GM12891 (cell line): ENCODE results near the gene RCOR3.
"Not testable (repeated sequence)": the region's sequence is repeated elsewhere in the genome, so short reads cannot be mapped to it uniquely, and the experiment has no call there.

Source experiments
- DNase-seq: peaks from one replicate; pipeline ENCODE4 v3.0.0; 2011; ENCODE audit warnings: low spot score; ENCODE audit not compliant: insufficient read length
- FAIRE-seq: peaks from 2 replicates; lab custom pipeline; 2011; peaks lifted over from hg19 to GRCh38; lab: Jason Lieb, UNC
- PAX5 ChIP-seq: IDR thresholded peaks from 2 replicates; pipeline ENCODE4 v1.6.1; 2011; ENCODE audit warnings: low read length, moderate library complexity, mild to moderate bottlenecking; ENCODE audit not compliant: insufficient read depth, severe bottlenecking
- POLR2A ChIP-seq: IDR thresholded peaks from 2 replicates; pipeline ENCODE4 v1.6.1; 2011; ENCODE audit warnings: low read depth, low read length, control low read depth
- POLR2AphosphoS5 ChIP-seq: IDR thresholded peaks from 2 replicates; pipeline ENCODE4 v1.6.1; 2011; ENCODE audit warnings: low read depth, low read length, control low read depth
- POU2F2 ChIP-seq: IDR thresholded peaks from 2 replicates; pipeline ENCODE4 v1.6.1; 2011; ENCODE audit warnings: low read depth, mild to moderate bottlenecking, control low read depth, low read length, moderate library complexity
- SPI1 ChIP-seq: IDR thresholded peaks from 2 replicates; pipeline ENCODE4 v1.6.1; 2011; ENCODE audit warnings: low read depth, low read length, control low read depth
- TAF1 ChIP-seq: IDR thresholded peaks from 2 replicates; pipeline ENCODE4 v1.6.1; 2011; ENCODE audit warnings: low read depth, low read length, control low read depth

The RCOR3 gene

DNA sequence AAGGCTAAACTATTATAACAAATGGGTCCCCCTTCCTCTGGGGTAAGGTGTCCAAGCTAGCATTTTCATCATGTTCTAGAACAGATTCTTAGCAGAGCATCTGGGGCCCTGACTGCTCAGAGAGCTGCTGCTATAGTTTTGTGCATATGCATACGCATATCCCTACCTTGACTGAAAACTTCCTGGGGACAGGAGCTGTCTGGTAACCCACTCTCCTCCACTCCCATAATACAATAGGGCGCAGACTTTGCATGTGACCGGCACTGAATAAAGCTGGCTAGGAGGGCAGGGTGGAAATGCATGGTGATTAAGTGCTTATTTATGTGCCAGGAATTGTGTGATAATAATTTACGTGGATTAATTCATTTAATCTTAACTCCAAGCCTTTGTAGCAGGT, 79.1 kb downstream of the RCOR3 start:
- FAIRE-seq: no peak
- no peak for DNase-seq
- no peak for TF ChIP-seq POLR2AphosphoS5
- TF ChIP-seq PAX5: no peak
- TF ChIP-seq SPI1: no peak
- TF ChIP-seq POU2F2: no peak
- no peak for TF ChIP-seq TAF1
- TF ChIP-seq POLR2A: no peak

DNA sequence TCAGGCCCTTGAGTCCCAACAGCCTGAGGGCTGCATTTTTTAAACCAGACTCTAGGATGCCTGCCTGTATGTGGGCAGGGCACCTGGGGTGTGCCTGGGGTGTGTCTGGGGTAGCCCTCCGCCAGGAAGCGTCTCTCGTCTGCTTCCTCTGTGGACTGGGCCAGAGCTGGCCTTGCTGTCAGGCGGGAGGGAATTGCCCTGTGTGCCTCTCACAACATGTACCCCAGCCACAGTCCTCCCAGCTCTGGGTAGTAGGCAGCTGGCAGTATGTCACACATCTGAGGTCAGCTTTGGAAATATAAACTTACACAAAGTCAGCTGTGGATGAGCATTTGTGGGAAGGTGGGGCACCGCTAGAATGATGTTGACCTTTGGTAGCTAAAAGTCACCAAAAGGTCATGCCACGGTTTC, 80.5 kb downstream of the RCOR3 start:
- FAIRE-seq (no peak), DNase-seq (no peak)
- TF ChIP-seq SPI1 (no peak), PAX5 (no peak), TAF1 (no peak), POU2F2 (no peak), POLR2AphosphoS5 (no peak), POLR2A (no peak)

DNA sequence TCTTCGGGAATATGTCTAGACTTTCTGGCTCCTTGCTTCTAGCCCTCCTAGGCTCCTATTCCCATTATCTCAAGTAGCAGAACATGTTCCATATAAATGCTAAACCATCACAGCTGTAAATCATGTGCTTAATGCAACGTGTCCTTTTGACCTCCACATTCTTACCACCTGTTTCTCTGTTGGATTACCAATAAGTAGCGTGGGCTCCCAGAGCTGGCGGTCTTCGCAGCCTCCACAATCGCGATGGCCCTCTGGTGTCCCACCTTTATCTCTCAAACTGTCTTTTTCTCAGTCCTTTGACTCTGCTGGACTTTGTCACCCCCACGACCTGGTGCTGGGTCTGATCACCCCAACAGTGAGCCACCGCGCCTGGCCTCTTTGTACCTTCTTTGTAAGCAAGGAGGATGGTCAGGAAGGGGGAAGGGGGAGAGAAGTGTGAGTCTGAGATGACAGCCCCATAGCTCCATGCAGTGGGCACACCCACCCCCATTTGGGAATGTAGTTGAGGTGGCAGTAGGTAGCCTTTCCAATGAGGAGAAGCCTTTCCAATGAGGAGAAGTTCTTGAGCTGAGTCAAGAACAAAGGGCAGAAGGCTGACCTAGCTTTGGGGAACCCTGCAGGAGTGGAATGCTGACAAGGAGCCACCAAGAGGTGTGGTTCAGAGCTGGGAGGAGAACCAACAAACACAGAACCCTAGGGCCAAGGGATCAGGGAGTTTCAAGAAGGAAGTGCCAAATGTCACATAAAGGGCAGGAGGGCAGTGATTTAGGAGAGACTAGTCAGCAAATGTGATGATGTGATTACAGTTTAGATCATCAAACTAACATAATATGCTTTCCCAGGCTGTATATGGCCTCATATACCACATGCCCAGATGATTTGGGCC, 81.7 kb downstream of the RCOR3 start:
- TF ChIP-seq PAX5 (no peak), POU2F2 (no peak), SPI1 (no peak), POLR2A (no peak), TAF1 (no peak), POLR2AphosphoS5 (no peak)
- FAIRE-seq (no peak), DNase-seq (no peak)

DNA sequence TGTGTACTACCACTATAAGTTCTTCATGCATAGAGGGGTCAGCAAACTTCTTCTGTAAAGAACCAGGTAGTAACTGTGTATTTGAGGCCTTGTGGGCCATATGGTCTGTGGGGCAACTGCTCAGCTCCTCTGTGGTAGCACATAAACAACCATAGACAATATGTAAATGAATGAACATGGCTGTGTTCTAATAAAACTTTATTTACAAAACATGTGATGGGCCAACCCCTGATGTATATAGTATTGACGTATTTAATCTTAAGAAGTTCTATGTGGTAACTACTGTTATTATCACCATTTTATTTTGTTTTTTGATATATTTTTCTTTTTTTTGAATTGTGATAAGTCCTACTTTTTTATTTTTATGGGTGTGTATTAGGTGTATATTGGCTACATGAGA, 82.8 kb downstream of the RCOR3 start:
- FAIRE-seq (no peak), DNase-seq (no peak)
- no peak for TF ChIP-seq POLR2AphosphoS5
- TF ChIP-seq POLR2A: no peak
- TF ChIP-seq POU2F2: no peak
- no peak for TF ChIP-seq TAF1
- no peak for TF ChIP-seq SPI1
- TF ChIP-seq PAX5: no peak

DNA sequence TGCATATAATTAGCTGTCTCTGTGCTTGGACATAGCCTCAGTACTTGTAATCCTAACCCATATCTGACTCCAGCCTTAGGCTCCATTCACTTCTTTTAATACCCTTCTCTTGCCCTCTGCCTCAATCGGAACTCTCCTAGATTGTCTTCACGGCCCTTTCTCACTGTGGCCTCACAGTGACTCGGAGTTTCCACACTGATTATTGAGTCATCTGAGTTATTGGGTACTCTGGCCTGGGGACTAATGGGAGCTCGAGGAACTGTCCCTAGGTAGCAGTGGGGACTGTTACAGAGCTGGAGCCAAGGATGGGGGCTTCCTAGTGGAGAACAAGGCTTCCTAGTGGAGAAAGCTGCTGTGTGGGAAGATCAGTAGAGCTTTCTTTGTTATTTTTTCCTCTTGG, 84.4 kb downstream of the RCOR3 start:
- DNase-seq (no peak), FAIRE-seq (no peak)
- TF ChIP-seq POLR2A: no peak
- TF ChIP-seq TAF1: no peak
- TF ChIP-seq POU2F2: no peak
- no peak for TF ChIP-seq POLR2AphosphoS5
- TF ChIP-seq SPI1: no peak
- TF ChIP-seq PAX5: no peak

DNA sequence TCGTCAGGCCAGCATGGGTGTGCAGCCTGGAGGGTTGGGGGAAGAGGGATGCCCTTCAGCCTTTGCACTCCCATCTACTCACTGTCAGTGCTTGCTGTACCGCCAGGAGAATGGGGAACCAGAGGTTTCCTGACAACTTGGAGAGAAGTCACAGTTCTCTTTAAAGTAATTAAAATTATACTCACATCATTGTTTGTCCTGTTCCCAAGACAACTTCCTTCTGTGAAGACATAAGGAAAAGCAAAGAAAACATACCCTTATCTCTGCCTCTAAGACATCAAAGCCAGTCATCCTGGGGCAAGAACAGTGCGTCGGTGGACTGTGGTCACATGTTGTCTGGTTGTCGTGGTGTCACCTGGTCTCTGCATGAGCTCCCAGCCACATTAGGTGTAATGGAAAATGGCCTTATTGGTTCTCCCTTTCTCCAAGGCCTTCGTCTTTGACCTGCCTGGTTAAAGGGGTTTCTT, 85.0 kb downstream of the RCOR3 start:
- FAIRE-seq (no peak), DNase-seq (no peak)
- TF ChIP-seq TAF1: no peak

DNA sequence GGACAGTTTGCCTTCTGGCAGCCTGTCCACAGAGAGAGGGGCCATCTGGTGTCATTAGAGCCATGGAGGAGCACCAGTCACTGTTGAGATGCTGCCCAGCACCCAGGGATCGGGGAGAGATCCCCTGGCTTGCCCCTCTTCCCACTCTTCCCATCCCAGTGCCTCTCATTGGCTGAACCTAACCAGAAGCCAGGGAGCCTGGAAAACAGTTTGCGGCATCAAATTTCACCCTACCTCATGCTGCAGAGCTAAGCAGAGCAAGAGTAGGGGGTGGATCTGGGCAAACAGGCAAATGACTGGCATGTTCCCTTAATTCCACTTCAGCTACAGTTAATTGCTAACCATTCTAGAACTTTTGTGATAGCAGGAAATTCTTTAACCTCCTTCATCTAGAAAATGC, 86.6 kb downstream of the RCOR3 start:
- TF ChIP-seq SPI1 (no peak), POU2F2 (no peak), PAX5 (no peak), POLR2A (no peak), TAF1 (no peak), POLR2AphosphoS5 (no peak)
- no peak for FAIRE-seq
- DNase-seq: no peak

DNA sequence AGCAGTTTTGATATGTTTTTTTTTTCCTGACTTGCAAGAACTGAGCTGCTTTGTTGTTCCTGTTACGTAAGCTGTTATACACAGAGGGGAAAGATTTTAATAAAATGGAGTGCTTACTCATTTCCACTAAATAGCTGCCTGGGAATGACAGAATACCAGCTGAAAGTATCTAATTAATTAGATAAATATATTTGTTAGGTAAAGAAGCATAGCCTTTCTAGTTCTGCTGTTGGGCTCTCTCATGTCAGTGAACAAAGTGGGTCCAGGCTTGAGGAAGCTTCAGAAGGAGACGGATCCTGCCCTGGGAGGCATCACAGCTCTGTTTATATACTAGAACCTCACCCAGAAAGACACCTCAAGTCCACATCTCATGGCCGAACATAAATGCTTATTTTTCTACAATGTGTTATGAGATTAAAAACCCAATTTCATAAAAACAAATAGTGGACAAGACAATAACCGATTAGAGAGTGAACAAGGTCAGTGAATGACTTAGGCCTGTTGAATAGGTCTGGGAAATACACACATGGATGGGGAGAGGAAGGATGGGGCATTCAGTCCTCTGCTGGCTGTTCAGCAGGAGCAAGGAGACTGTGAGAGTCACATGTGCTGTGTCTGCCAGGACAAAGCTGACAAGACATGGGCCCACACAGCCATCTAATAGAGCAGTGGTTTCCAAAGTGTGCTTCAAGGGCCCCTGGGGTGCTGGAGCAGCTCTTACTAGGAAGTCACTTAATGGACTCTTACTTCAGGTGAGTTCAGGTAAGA, 88.1 kb downstream of the RCOR3 start:
- TF ChIP-seq POLR2AphosphoS5: no peak
- no peak for TF ChIP-seq TAF1
- TF ChIP-seq PAX5: no peak
- no peak for TF ChIP-seq POLR2A
- no peak for TF ChIP-seq SPI1
- TF ChIP-seq POU2F2: no peak
- DNase-seq (no peak), FAIRE-seq (no peak)

DNA sequence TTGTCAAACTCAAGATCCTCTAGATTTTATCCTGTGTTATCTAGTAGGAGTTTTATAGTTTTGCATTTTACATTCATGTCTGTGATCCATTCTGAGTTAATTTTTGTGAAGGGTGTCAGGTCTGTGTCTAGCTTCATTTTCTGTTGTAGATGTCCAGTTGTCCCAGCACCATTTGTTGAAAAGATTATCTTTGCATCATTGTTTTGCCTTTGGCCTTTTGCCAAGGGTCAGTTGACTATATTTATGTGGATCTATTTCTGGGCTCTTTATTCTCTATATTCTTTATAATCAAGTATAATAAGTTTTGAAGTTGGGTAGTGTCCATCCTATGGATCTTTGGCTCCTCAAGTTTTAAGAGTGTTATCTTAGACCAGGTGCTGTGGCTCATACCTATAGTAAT, 89.4 kb downstream of the RCOR3 start:
- TF ChIP-seq POLR2AphosphoS5 (no peak), POLR2A (no peak), POU2F2 (no peak), PAX5 (no peak), SPI1 (no peak), TAF1 (no peak)
- no peak for DNase-seq
- FAIRE-seq: no peak

DNA sequence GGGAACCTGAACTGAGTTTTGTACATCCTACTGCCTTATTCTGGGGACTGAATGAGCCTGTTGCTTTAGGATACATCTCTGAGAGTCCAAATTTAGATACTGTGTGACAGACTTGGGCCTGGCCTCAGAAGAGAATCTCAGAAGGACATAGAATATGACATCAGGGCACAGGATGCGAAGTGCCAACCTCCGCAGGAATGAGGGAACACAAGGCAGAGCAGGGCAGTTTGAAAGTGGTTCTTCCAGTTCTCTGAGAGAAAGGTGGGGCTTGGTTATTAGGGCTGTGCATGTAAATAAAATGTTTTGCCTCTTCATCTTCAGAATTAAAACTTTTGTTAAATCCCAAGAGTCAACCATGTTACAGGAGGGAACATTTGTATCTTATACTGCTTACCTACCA, 90.6 kb downstream of the RCOR3 start:
- no peak for TF ChIP-seq POLR2A
- TF ChIP-seq SPI1: no peak
- TF ChIP-seq POLR2AphosphoS5: no peak
- TF ChIP-seq TAF1: no peak
- no peak for TF ChIP-seq POU2F2
- TF ChIP-seq PAX5: no peak
- DNase-seq (no peak), FAIRE-seq (no peak)

DNA sequence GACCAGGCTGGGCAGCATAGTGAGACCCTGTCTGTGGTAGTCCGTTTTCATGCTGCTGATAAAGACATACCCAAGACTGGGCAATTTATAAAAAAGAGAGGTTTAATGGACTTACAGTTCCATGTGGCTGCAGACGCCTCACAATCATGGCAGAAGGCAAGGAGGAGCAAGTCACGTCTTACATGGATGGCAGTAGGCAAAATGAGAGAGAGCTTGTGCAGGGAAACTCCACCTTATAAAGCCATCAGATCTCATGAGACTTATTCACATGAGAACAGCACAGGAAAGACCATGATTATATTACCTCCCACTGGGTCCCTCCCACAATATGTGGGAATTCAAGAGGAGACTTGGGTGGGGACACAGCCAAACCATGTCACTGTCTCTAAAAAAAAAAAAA, 92.9 kb downstream of the RCOR3 start:
- not testable (repeated sequence) for DNase-seq, FAIRE-seq
